ENCODE results near the gene CRK.
A peak's percentile ranks its signal among the peaks of the same experiment; 100 is the strongest.
"Not testable (repeated sequence)": the region's sequence is repeated elsewhere in the genome, so short reads cannot be mapped to it uniquely, and the experiment has no call there.

The CRK gene

GRCh38 chr17:1462164-1463112 lies 6.4 kb upstream of the CRK start:
- peak; percentile 89 for DNase-seq

- DNase-seq, result no peak
These were observed 5.3 kb upstream of the CRK start for GRCh38 chr17:1461198-1461944.

GRCh38 chr17:1460233-1460632 lies 4.2 kb upstream of the CRK start:
- no peak for DNase-seq

GRCh38 chr17:1455291-1455796 lies 688 bp downstream of the CRK start:
- DNase-seq, result peak; percentile 32

- DNase-seq, result no peak
These were observed 1.5 kb downstream of the CRK start for GRCh38 chr17:1454541-1454940.

GRCh38 chr17:1453694-1454093 lies 2.3 kb downstream of the CRK start:
- not testable (repeated sequence) for DNase-seq

GRCh38 chr17:1452836-1453235 lies 3.2 kb downstream of the CRK start:
- no peak for DNase-seq

- DNase-seq, result not testable (repeated sequence)
These were observed 5.8 kb downstream of the CRK start for GRCh38 chr17:1450261-1450660.

GRCh38 chr17:1449412-1449967 lies 6.5 kb downstream of the CRK start:
- DNase-seq, result no peak

GRCh38 chr17:1447052-1447451 lies 9.0 kb downstream of the CRK start:
- no peak for DNase-seq

- DNase-seq, result no peak
These were observed 9.8 kb downstream of the CRK start for GRCh38 chr17:1446201-1446600.

GRCh38 chr17:1445695-1446094 lies 10.3 kb downstream of the CRK start:
- not testable (repeated sequence) for DNase-seq

- not testable (repeated sequence) for DNase-seq
These were observed 13.3 kb downstream of the CRK start for GRCh38 chr17:1442721-1443120.

GRCh38 chr17:1442187-1442586 lies 13.8 kb downstream of the CRK start:
- no peak for DNase-seq

GRCh38 chr17:1440921-1441320 lies 15.1 kb downstream of the CRK start:
- no peak for DNase-seq

- no peak for DNase-seq
These were observed 17.4 kb downstream of the CRK start for GRCh38 chr17:1438593-1439083.

- no peak for DNase-seq
These were observed 20.7 kb downstream of the CRK start for GRCh38 chr17:1435326-1435725.

- no peak for DNase-seq
These were observed 21.9 kb downstream of the CRK start for GRCh38 chr17:1434150-1434549.

- no peak for DNase-seq
These were observed 24.4 kb downstream of the CRK start for GRCh38 chr17:1431631-1432104.

GRCh38 chr17:1423456-1424135 lies 32.4 kb downstream of the CRK start:
- DNase-seq, result peak; percentile 78

- DNase-seq, result no peak
These were observed 33.1 kb downstream of the CRK start for GRCh38 chr17:1422885-1423284.

- DNase-seq, result no peak
These were observed 34.6 kb downstream of the CRK start for GRCh38 chr17:1421470-1421869.

- no peak for DNase-seq
These were observed 35.1 kb downstream of the CRK start for GRCh38 chr17:1420981-1421380.

All from NCI-H2171 treated with DMSO at 0.1 percent for 48 hours (cell line).